ENCODE measurements around the gene CD200R1. TPM values are rescaled to one million over a fixed set of nuclear protein-coding genes. Genes with fewer than 3 reads are reported as not detected.

Gene CD200R1
- total and polyA plus RNA-seq, 2 of the 4 experiments (the other 2 are of a cell fraction): under 0.01 to 0.05 TPM

GRCh38 chr3:112995800-112996199 is 20.9 kb upstream of the CD200R1 start:
- no peak overlapping the region for H3K18ac ChIP-seq (ENCODE audit: low read depth, low read length)
- peaks cover 10% of the 10 kb centered on the region for H3K36me3 ChIP-seq (ENCODE audit: control insufficient read depth, insufficient read depth, low read length)
- no peak overlapping the region for H2BK5ac ChIP-seq (ENCODE audit: low read depth, low read length, poor library complexity, severe bottlenecking)
- H3K4ac ChIP-seq (ENCODE audit: low read depth, low read length): no peak overlapping the region
- no TSS peak for BruUV-seq (replicated peaks)
- no peaks in the 10 kb centered on the region for H4K20me1 ChIP-seq (ENCODE audit: insufficient read depth, low read length)
- in situ Hi-C loops (cut with MboI; ENCODE audit: low sequenced_read_pairs): loop anchor here (25.0 kb wide), 1 partner anchor 683 kb away; no protein-coding TSS in a partner anchor
- H3K4me2 ChIP-seq (ENCODE audit: low read depth, low read length): no peak overlapping the region
- H2AFZ ChIP-seq (replicated peaks; ENCODE audit: low read length, poor library complexity): no peak overlapping the region
- ATAC-seq (ENCODE audit: low read depth) (no peak), DNase-seq (no peak)
- no peak overlapping the region for H3K23ac ChIP-seq (ENCODE audit: low read depth, low read length)
- H3K27ac ChIP-seq (ENCODE audit: insufficient read depth, low read length): no peak overlapping the region
- TF ChIP-seq CEBPB (IDR thresholded peaks at IDR 0.05; ENCODE audit: low read depth, low read length) (peak; percentile 69), MAFK (IDR thresholded peaks at IDR 0.05; ENCODE audit: low read depth, low read length) (no peak)
- no peak overlapping the region for H2BK15ac ChIP-seq (ENCODE audit: low read depth, low read length)
- POLR2A ChIA-PET (ENCODE audit: unreplicated experiment): no interaction called here
- intact Hi-C loops (cut with micrococcal nuclease): no loop called here
- H3K27me3 ChIP-seq (ENCODE audit: control insufficient read depth, insufficient read depth, low read length): no peaks in the 10 kb centered on the region
- H3K14ac ChIP-seq (replicated peaks; ENCODE audit: low read depth, low read length): no peak overlapping the region
- H3K9ac ChIP-seq (ENCODE audit: low read depth, low read length): no peak overlapping the region
- no peak overlapping the region for H2BK20ac ChIP-seq (ENCODE audit: low read depth, low read length)
- no peak overlapping the region for H2BK120ac ChIP-seq (ENCODE audit: low read depth, low read length)
- H3K4me3 ChIP-seq (ENCODE audit: insufficient read depth, low read depth, low read length): no peak overlapping the region
- no peak overlapping the region for H4K5ac ChIP-seq (ENCODE audit: low read depth, low read length)
- dilution Hi-C loops (cut with HindIII; ENCODE audit: low sequenced_read_pairs, unreplicated experiment): loop anchor here (25.0 kb wide), 1 partner anchor 408 kb away; no protein-coding TSS in a partner anchor
- peaks cover 13 to 22% of the 10 kb centered on the region in 2 experiments; a peak in 3 of 4 replicates for H3K79me1 ChIP-seq (ENCODE audit: low read depth in 1 of 2, low read length in 2 of 2)
- H3K9me1 ChIP-seq (ENCODE audit: insufficient read depth, low read length): no peaks in the 10 kb centered on the region
- no CpG with 5 or more reads among the region's 4 CpGs for WGBS, 2 experiments (ENCODE audit: extremely low coverage in 2 of 2, insufficient read length in 1 of 2)
- no peaks in the 10 kb centered on the region for H3K9me3 ChIP-seq (ENCODE audit: control insufficient read depth, insufficient read depth, low read length)
- H4K8ac ChIP-seq (ENCODE audit: low read depth in 2 of 2, low read length in 2 of 2): no peak overlapping the region
- H3K4me1 ChIP-seq (ENCODE audit: control insufficient read depth, insufficient read depth, low read length): no peaks in the 10 kb centered on the region
- H2AK9ac ChIP-seq (replicated peaks; ENCODE audit: low read depth, low read length, poor library complexity): no peak overlapping the region
- H2AK5ac ChIP-seq (ENCODE audit: low read depth, low read length): no peak overlapping the region
- H3K56ac ChIP-seq (ENCODE audit: extremely low read depth, insufficient read depth, low read length): no peak overlapping the region
- CTCF ChIA-PET: no interaction called here
- no peak overlapping the region for H4K91ac ChIP-seq (ENCODE audit: insufficient read depth, low read depth, low read length)
